NCI-H524 (cell line): Measurements from ENCODE around the gene HSPA4.
"Not testable (repeated sequence)": the region's sequence is repeated elsewhere in the genome, so short reads cannot be mapped to it uniquely, and the experiment has no call there.

Source experiments
- DNase-seq, 2 experiments: peaks; one replicate each; lab custom pipeline; 2025; lab: John Stamatoyannopoulos, UW

The HSPA4 gene

DNA sequence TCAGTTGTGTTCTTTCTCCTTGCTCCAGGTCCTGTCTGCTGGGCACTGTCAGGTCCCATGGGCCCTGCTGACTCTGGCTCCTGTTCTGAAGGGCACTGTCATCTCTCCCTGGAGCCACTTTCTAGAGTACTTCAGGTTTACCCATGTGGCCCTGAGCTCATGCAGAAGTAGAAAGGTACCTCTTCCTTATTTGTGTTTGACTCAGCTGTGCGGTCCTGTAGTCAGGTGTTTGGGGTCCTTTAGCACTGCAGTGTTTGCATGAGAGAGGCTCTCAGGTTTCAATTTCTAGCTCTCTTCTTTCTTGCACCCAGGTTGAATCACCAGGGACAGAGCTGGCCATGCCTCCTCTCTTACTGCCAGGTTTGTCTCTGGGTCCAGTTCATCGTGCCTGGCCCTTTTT lies 71.5 kb downstream of the HSPA4 start:
- DNase-seq = no peak

- no peak for DNase-seq
Measured at GRCh38 chr5:133124891-133125290, 73.1 kb downstream of the HSPA4 start.

DNA sequence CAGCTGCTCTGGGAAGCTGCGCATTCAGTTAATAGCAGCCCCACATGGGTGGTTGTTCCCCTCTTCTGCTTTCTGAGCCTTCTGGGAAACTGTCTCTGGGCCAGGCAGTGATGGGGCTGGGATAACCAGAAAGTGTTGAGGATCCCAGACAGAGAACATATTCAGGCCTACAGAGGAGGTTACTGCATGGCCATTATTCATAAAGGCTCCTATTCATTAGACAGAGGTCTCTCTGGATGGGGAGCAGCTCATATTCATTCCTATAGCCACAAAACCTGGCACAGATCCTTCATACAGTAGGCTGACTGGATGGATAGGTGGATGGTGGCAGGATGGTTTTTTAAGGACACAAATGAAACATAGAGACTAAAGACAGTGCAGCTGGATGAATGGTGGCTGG lies 76.3 kb downstream of the HSPA4 start:
- no peak for DNase-seq

GRCh38 chr5:133129289-133129688 lies 77.5 kb downstream of the HSPA4 start:
- DNase-seq = no peak

DNA sequence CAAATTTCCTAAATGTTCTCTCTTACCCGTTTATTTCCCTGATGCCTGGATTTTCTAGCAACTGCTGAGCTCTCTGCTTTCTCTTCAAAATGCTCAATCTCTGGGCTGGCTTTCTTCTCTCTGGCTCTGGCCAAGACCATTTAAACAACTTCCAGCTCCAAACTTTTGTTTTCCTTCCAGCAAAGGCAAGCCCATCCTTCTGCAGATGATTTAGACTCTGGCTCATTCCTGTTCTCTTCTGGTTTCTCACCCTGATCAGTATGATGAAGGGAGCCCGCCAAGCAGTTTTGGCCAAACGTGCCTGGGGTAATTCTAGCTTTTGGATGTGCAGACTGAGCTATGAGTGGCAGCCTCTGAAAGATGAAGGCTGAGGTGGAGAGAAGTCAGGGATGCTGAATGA lies 78.1 kb downstream of the HSPA4 start:
- DNase-seq = no peak

DNA sequence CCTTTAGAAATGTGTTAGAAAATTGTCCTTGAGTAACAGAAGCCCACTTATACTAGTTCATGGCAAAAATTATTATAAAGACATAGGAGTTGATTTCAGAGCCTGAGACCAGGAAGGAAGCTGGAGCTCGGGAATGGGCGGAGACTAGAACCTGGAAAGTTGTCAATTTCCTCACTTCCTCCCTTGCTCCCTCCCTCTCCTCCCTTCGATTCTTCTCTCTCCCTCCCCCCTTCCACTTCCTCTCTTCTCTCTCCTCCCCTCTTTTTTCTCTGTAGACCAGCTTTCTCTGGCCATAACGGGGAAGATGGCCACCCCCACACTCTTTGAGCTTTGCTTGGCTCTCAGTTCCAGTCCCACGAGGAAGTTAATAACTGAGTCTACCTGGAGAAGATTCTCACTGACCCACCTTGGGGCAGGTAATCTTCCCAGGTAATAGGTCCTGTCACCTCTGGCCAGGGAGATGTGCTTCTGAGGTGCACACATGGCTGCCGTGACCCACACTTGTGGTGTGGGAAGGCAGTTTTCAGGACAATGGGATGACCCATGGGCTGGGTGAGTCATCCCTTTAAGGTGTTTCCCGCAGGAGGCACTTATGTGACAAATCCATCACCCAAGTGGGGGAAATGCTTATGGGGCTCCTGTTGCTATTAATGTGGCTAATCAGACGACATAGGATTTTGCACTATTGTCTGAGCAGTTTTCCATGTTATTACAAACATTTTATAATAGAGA lies 78.7 kb downstream of the HSPA4 start:
- DNase-seq = no peak

DNA sequence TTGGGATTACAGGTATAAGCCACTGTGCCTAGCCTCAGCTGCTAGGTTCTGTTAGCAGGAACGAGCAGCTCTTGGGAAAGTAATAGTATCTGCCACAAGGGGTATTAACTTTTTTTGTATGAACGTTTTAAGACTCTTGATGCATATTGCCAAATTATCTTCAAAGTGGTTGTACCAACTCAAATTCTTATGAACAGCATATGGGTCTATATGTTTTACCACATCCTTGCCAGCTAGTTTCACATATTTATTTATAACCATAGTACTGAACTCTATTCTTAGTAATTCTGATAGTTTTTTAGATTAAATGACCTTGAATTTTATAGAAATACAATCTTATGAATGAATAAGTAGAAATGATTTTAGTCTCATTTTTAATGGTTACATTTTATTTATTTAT lies 80.9 kb downstream of the HSPA4 start:
- DNase-seq = no peak

DNA sequence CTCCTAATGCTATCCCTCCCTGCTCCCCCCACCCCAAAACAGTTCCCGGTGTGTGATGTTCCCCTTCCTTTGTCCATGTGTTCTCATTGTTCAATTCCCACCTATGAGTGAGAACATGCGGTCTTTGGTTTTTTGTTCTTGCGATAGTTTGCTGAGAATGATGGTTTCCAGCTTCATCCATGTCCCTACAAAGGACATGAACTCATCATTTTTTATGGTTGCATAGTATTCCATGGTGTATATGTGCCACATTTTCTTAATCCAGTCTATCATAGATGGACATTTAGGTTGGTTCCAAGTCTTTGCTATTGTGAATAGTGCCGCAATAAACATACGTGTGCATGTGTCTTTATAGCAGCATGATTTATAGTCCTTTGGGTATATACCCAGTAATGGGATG lies 81.4 kb downstream of the HSPA4 start:
- not testable (repeated sequence) for DNase-seq

DNA sequence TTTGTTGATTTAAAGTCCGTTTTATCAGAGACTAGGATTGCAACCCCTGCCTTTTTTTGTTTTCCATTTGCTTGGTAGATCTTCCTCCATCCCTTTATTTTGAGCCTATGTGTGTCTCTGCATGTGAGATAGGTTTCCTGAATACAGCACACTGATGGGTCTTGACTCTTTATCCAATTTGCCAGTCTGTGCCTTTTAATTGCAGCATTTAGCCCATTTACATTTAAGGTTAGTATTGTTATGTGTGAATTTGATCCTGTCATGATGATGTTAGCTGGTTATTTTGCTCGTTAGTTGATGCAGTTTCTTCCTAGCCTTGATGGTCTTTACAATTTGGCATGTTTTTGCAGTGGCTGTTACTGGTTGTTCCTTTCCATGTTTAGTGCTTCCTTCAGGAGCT lies 85.1 kb downstream of the HSPA4 start:
- not testable (repeated sequence) for DNase-seq

GRCh38 chr5:133140311-133140710 lies 88.5 kb downstream of the HSPA4 start:
- no peak for DNase-seq

- DNase-seq = no peak
Measured at GRCh38 chr5:133141746-133142145, 89.9 kb downstream of the HSPA4 start.

DNA sequence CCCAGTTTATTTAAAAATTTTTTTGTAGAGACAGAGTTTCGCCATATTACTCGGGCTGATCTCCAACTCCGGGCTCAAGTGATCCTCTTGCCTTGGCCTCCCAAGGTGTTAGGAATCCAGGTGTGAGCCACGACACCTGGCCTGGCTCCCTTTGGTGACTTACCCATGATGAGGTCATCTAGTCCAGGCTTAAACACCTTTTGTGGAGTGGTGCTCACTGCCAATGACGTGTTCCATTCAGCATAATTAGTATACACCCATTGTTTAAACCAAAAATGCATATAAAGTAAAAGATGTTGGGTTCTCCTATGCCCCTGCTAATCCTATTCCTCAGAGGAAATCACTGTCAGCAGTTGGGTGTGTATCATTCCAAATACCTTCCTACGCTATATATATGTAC lies 91.0 kb downstream of the HSPA4 start:
- DNase-seq = no peak

GRCh38 chr5:133144245-133144981 lies 92.6 kb downstream of the HSPA4 start:
- DNase-seq = no peak

DNA sequence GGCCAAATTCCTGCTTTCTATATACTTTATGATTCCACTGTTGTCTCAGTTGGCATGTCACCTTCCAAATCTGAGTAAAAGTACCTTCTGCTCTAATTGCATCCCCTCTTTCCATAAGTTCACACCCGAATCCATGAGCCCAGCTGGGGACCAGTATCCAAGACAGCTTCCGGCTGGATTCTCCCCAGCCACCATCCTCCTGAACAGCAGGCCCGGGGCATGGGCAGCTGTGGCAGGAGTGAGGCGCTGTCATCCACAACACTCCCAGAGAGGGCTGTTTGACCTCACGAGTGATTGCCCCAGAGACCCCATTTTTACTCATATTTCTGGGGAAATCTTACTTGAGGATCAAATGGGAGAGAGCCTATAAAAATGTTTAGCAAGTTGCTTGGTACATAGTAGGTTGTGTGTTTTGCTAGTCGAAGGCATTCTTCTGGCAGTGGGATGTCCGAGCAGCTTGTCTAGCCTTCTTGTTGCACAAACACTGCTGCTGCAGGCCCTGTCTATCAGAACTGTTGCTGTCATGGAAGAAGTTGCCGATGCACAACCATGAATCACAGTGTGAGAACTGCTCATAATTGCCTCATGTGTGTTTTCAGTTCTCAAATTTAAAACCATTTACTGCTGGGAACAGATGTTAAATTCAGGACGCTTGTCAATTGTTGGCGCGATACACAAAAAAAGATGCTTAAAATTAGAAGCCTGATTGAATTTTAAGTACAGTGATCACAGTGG lies 93.8 kb downstream of the HSPA4 start:
- DNase-seq = no peak

DNA sequence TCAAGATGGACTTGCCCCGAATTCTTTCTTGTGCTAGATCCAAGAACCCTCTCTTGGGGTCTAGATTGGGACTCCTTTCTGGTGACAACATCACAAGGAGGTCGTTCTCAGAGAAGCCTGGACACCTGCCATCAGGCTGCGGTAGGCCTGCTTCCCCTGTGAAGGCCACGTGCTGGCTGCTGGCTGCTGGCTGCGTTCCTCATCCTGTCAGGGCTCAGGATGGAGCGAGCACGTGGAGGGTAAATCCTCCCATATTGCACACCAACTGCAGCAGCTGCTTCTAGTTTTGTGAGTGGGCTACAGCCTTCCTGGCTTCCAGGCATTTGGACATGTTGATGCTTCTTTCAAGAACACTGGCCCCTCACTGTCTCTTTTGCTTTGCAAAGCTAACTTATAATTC lies 95.6 kb downstream of the HSPA4 start:
- DNase-seq = peak in 1 of 2 experiments; percentile 56

GRCh38 chr5:133147815-133148567 lies 96.2 kb downstream of the HSPA4 start:
- DNase-seq = no peak

DNA sequence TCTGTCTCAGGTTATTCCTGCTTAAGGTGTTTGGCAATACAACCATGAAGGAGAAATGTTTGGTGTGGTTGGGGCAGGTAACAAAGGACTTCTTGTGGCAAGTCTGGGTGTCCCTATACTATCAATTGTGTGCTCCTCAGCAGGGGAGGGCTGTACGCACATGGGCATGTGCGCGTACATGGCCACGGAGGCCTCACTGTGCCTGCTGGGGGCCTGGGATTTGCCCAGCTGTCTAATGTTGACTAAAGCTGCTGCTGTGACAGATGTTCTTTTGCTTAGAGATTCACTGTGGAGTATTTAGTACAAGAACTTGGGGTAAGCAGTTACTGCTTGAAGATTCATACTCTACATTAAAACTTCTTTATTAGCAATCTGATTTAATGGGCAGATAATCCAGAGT lies 97.5 kb downstream of the HSPA4 start:
- peak; percentile 73 to 94 for DNase-seq

- DNase-seq = peak in 1 of 2 experiments; percentile 2
Measured at GRCh38 chr5:133150909-133151544, 99.2 kb downstream of the HSPA4 start.

DNA sequence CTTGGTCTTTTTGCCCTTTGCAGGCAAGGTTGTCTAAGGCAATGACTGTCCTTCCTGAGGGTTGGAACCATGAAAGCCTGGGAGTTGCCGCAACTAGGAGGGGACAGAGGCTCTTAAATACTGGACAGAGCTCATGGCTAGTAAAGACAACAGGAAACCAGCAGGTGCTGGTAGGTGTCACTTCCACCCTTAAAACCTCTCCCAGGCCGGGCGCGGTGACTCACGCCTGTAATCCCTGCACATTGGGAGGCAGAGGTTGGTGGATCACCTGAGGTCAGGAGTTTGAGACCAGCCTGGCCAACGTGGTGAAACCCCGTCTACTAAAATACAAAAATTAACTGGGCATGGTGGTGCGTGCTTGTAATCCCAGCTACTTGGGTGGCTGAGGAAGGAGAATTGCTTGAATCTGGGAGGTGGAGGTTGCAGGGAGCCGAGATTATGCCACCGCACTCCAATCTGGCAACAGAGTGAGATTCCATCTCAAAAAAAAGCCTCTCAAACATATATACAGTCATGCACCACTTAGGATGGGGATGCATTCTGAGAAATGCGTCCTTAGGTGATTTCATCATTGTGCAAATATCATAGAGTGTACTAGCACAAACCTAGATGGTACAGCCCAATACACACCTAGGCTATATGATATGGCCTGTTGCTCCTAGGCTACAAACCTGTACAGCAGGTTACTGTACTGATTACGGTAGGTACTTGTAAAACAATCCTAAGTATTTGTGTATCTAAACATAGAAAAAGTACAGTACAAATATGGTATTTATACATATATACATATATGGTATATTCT lies 102.7 kb downstream of the HSPA4 start:
- DNase-seq = no peak

GRCh38 chr5:133155326-133155969 lies 103.6 kb downstream of the HSPA4 start:
- peak; percentile 90 to 96 for DNase-seq
